ENCODE measurements around the gene RNF169. TPM values are rescaled to one million over a fixed set of nuclear protein-coding genes. Genes with fewer than 3 reads are reported as not detected.

The RNF169 gene
- total and polyA plus RNA-seq, 4 donors = 0.60 to 11.0 (median 5.1) TPM

GRCh38 chr11:74751303-74751702 is 2.7 kb downstream of the RNF169 start:
- Histone ChIP-seq H3K4me1 (ENCODE audit: control insufficient read depth in 4 of 4, insufficient read depth in 4 of 4, low read length in 3 of 4) (peaks cover 8 to 34% (median 14%) of the 10 kb centered on the region in 4 donors), H3K9ac (ENCODE audit: low read depth in 1 of 2, low read length in 2 of 2) (no peak overlapping the region), H3K36me3 (ENCODE audit: control insufficient read depth in 4 of 4, insufficient read depth in 3 of 4, low read depth in 1 of 4, low read length in 3 of 4) (no peaks in the 10 kb centered on the region), H3K27me3 (ENCODE audit: control insufficient read depth in 4 of 4, insufficient read depth in 4 of 4, low read length in 3 of 4) (no peaks in the 10 kb centered on the region), H3K9me3 (ENCODE audit: control insufficient read depth in 4 of 4, low read length in 3 of 4) (no peaks in the 10 kb centered on the region), H3K27ac (ENCODE audit: low read depth in 1 of 2, low read length in 2 of 2) (no peak overlapping the region), H3K4me3 (ENCODE audit: low read depth in 1 of 3, low read length in 3 of 3) (no peak overlapping the region)
- DNase-seq (ENCODE audit: low spot score) = no peak
- TF ChIP-seq YY1 (IDR thresholded peaks at IDR 0.05) = no peak
- TF ChIP-seq, protein P1, sequence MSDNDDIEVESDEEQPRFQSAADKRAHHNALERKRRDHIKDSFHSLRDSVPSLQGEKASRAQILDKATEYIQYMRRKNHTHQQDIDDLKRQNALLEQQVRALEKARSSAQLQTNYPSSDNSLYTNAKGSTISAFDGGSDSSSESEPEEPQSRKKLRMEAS (IDR thresholded peaks at IDR 0.05) = no peak
- TF ChIP-seq, protein P2, sequence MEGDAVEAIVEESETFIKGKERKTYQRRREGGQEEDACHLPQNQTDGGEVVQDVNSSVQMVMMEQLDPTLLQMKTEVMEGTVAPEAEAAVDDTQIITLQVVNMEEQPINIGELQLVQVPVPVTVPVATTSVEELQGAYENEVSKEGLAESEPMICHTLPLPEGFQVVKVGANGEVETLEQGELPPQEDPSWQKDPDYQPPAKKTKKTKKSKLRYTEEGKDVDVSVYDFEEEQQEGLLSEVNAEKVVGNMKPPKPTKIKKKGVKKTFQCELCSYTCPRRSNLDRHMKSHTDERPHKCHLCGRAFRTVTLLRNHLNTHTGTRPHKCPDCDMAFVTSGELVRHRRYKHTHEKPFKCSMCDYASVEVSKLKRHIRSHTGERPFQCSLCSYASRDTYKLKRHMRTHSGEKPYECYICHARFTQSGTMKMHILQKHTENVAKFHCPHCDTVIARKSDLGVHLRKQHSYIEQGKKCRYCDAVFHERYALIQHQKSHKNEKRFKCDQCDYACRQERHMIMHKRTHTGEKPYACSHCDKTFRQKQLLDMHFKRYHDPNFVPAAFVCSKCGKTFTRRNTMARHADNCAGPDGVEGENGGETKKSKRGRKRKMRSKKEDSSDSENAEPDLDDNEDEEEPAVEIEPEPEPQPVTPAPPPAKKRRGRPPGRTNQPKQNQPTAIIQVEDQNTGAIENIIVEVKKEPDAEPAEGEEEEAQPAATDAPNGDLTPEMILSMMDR (IDR thresholded peaks at IDR 0.05; ENCODE audit: low read depth, low read length, missing input control) = no peak
- TF ChIP-seq SP1 (IDR thresholded peaks at IDR 0.05) = no peak
- TF ChIP-seq FOXA2 (IDR thresholded peaks at IDR 0.05) = no peak
- TF ChIP-seq, protein P3, sequence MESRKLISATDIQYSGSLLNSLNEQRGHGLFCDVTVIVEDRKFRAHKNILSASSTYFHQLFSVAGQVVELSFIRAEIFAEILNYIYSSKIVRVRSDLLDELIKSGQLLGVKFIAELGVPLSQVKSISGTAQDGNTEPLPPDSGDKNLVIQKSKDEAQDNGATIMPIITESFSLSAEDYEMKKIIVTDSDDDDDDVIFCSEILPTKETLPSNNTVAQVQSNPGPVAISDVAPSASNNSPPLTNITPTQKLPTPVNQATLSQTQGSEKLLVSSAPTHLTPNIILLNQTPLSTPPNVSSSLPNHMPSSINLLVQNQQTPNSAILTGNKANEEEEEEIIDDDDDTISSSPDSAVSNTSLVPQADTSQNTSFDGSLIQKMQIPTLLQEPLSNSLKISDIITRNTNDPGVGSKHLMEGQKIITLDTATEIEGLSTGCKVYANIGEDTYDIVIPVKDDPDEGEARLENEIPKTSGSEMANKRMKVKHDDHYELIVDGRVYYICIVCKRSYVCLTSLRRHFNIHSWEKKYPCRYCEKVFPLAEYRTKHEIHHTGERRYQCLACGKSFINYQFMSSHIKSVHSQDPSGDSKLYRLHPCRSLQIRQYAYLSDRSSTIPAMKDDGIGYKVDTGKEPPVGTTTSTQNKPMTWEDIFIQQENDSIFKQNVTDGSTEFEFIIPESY (IDR thresholded peaks at IDR 0.05) = no peak
- no peak for TF ChIP-seq HNF4A (conservative IDR thresholded peaks at IDR 0.05)
- no peak for TF ChIP-seq RXRA (IDR thresholded peaks at IDR 0.05)
- TF ChIP-seq JUND (IDR thresholded peaks at IDR 0.05) = no peak
- TF ChIP-seq FOXA1 (IDR thresholded peaks at IDR 0.05) = no peak
- TF ChIP-seq EGR1 (IDR thresholded peaks at IDR 0.05; ENCODE audit: low read depth in 2 of 2) = no peak
- TF ChIP-seq REST (IDR thresholded peaks at IDR 0.05) = no peak
- TF ChIP-seq, protein P4, sequence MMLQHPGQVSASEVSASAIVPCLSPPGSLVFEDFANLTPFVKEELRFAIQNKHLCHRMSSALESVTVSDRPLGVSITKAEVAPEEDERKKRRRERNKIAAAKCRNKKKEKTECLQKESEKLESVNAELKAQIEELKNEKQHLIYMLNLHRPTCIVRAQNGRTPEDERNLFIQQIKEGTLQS (IDR thresholded peaks at IDR 0.05) = no peak
- TF ChIP-seq TAF1 (conservative IDR thresholded peaks at IDR 0.05) = no peak
- TF ChIP-seq HNF4G (IDR thresholded peaks at IDR 0.05) = no peak
- TF ChIP-seq NR2F2 (IDR thresholded peaks at IDR 0.05) = no peak
- TF ChIP-seq RAD21 (IDR thresholded peaks at IDR 0.05) = no peak
- WGBS = 87% methylated on average over 2 of the region's 2 CpGs

Measured in liver (tissue), 9 donors.